ENCODE data around the gene DNAJA4. TPM values are rescaled to one million over a fixed set of nuclear protein-coding genes. Genes with fewer than 3 reads are reported as not detected.
A peak's percentile ranks its signal among the peaks of the same experiment; 100 is the strongest.

Gene DNAJA4
- total and polyA plus RNA-seq, 9 of the 15 experiments (the other 6 are each of a cell fraction or from before 2014, with no cell fraction given): 0.11 to 1.0 (median 0.16) TPM; not detected in 4

GRCh38 chr15:78319588-78319987 is 55.2 kb downstream of the DNAJA4 start:
- no peak overlapping the region for H3K4me2 ChIP-seq (ENCODE audit: insufficient read depth, low read length)
- H3K9me3 ChIP-seq (replicated peaks; ENCODE audit: control insufficient read depth, insufficient read depth, low read depth, low read length): no peaks in the 10 kb centered on the region
- no peak overlapping the region for H3K9ac ChIP-seq (ENCODE audit: insufficient read depth in 1 of 2, low read depth in 2 of 2, low read length in 2 of 2)
- POLR2A ChIA-PET: interaction anchor here (1.3 kb wide), 1 partner anchor 31 kb away, joined by 5 read pairs; no protein-coding TSS in a partner anchor
- H4K20me1 ChIP-seq (replicated peaks; ENCODE audit: control insufficient read depth, insufficient read depth, low read length): no peaks in the 10 kb centered on the region
- H3K4me1 ChIP-seq (replicated peaks in 1 of 2; ENCODE audit: control insufficient read depth in 2 of 2, insufficient read depth in 2 of 2, low read length in 2 of 2): peaks cover 9 to 21% of the 10 kb centered on the region in 2 experiments; a peak in 4 of 5 replicates
- no TSS peak for BruUV-seq (replicated peaks)
- 47% methylated on average over 7 of the region's 10 CpGs for WGBS (ENCODE audit: insufficient coverage, low coverage, missing lambda C conversion rate)
- TF ChIP-seq EHMT2 (IDR thresholded peaks at IDR 0.05): no peak
- no peak for TF ChIP-seq ZSCAN32 (CRISPR knock-in tag; IDR thresholded peaks at IDR 0.05)
- TF ChIP-seq DNMT1 (IDR thresholded peaks at IDR 0.05): no peak
- TF ChIP-seq, protein P1, sequence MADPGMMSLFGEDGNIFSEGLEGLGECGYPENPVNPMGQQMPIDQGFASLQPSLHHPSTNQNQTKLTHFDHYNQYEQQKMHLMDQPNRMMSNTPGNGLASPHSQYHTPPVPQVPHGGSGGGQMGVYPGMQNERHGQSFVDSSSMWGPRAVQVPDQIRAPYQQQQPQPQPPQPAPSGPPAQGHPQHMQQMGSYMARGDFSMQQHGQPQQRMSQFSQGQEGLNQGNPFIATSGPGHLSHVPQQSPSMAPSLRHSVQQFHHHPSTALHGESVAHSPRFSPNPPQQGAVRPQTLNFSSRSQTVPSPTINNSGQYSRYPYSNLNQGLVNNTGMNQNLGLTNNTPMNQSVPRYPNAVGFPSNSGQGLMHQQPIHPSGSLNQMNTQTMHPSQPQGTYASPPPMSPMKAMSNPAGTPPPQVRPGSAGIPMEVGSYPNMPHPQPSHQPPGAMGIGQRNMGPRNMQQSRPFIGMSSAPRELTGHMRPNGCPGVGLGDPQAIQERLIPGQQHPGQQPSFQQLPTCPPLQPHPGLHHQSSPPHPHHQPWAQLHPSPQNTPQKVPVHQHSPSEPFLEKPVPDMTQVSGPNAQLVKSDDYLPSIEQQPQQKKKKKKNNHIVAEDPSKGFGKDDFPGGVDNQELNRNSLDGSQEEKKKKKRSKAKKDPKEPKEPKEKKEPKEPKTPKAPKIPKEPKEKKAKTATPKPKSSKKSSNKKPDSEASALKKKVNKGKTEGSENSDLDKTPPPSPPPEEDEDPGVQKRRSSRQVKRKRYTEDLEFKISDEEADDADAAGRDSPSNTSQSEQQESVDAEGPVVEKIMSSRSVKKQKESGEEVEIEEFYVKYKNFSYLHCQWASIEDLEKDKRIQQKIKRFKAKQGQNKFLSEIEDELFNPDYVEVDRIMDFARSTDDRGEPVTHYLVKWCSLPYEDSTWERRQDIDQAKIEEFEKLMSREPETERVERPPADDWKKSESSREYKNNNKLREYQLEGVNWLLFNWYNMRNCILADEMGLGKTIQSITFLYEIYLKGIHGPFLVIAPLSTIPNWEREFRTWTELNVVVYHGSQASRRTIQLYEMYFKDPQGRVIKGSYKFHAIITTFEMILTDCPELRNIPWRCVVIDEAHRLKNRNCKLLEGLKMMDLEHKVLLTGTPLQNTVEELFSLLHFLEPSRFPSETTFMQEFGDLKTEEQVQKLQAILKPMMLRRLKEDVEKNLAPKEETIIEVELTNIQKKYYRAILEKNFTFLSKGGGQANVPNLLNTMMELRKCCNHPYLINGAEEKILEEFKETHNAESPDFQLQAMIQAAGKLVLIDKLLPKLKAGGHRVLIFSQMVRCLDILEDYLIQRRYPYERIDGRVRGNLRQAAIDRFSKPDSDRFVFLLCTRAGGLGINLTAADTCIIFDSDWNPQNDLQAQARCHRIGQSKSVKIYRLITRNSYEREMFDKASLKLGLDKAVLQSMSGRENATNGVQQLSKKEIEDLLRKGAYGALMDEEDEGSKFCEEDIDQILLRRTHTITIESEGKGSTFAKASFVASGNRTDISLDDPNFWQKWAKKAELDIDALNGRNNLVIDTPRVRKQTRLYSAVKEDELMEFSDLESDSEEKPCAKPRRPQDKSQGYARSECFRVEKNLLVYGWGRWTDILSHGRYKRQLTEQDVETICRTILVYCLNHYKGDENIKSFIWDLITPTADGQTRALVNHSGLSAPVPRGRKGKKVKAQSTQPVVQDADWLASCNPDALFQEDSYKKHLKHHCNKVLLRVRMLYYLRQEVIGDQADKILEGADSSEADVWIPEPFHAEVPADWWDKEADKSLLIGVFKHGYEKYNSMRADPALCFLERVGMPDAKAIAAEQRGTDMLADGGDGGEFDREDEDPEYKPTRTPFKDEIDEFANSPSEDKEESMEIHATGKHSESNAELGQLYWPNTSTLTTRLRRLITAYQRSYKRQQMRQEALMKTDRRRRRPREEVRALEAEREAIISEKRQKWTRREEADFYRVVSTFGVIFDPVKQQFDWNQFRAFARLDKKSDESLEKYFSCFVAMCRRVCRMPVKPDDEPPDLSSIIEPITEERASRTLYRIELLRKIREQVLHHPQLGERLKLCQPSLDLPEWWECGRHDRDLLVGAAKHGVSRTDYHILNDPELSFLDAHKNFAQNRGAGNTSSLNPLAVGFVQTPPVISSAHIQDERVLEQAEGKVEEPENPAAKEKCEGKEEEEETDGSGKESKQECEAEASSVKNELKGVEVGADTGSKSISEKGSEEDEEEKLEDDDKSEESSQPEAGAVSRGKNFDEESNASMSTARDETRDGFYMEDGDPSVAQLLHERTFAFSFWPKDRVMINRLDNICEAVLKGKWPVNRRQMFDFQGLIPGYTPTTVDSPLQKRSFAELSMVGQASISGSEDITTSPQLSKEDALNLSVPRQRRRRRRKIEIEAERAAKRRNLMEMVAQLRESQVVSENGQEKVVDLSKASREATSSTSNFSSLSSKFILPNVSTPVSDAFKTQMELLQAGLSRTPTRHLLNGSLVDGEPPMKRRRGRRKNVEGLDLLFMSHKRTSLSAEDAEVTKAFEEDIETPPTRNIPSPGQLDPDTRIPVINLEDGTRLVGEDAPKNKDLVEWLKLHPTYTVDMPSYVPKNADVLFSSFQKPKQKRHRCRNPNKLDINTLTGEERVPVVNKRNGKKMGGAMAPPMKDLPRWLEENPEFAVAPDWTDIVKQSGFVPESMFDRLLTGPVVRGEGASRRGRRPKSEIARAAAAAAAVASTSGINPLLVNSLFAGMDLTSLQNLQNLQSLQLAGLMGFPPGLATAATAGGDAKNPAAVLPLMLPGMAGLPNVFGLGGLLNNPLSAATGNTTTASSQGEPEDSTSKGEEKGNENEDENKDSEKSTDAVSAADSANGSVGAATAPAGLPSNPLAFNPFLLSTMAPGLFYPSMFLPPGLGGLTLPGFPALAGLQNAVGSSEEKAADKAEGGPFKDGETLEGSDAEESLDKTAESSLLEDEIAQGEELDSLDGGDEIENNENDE (IDR thresholded peaks at IDR 0.05; ENCODE audit: low read depth, low read length): no peak
- TF ChIP-seq ZNF507 (tag; conservative IDR thresholded peaks at IDR 0.05): no peak
- no peaks in the 10 kb centered on the region for H3K36me3 ChIP-seq (ENCODE audit: control insufficient read depth, insufficient read depth, low read length)
- no peak overlapping the region for H3K27ac ChIP-seq (ENCODE audit: extremely low read depth, low read depth, low read length)
- H3K79me2 ChIP-seq (ENCODE audit: control insufficient read depth, insufficient read depth, low read length): no peaks in the 10 kb centered on the region
- in situ Hi-C loops (cut with MboI) (loop anchor here (10.0 kb wide), 2 partner anchors 165 to 395 kb away; no protein-coding TSS in a partner anchor), intact Hi-C loops (cut with micrococcal nuclease) (no loop called here)
- peaks cover 7% of the 10 kb centered on the region for H3K9me1 ChIP-seq (ENCODE audit: control insufficient read depth, insufficient read depth, low read length)
- DNase-seq (ENCODE audit: extremely low read depth in 1 of 4, low spot score in 3 of 4) (no peak), FAIRE-seq (no peak), ATAC-seq (no peak)
- no peak overlapping the region for H3K4me3 ChIP-seq
- CTCF ChIA-PET (ENCODE audit: low intra/inter-chr PET ratio): no interaction called here
- 0 out of 2 replicates have a peak overlapping the region, but pooled peaks have one; percentile 53 for H2AFZ ChIP-seq (ENCODE audit: low read depth, low read length)
- H3K27me3 ChIP-seq (ENCODE audit: control insufficient read depth in 2 of 2, insufficient read depth in 2 of 2, low read length in 2 of 2): peaks cover 2 to 12% of the 10 kb centered on the region in 2 experiments; a peak in 3 of 5 replicates

Measured in K562 (cell line).